Stimulated activated CD4-positive, alpha-beta T cell treated with anti-CD3 and anti-CD28 coated beads, Interleukin-4, amount 100 ng/mL, for 4 hours (primary cell): ENCODE measurements around the gene ADAMTSL3.

Experiments
- DNase-seq, 2 experiments: peaks; one replicate each; pipeline ENCODE4 v3.0.0-alpha.2; 2020

ADAMTSL3 gene

DNA sequence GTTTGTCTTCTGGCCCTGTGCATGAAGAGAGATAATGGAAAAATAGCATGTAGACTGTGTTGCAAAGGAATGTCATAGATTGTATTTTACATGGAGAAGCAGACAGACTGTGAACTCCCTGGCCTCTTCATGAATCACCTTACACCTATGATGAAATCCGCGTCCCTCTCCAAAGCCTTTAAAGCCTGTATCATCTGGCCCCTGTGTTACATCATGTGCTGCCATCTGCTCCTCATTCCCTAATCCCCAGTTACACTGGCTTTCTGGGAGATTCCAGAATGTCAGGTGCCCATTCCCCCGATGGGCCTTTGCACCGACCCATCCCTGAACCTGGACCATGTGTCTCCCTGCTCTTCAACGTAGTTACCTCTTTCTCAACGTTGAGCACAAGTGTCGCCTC lies 190.8 kb downstream of the ADAMTSL3 start:
- DNase-seq, result no peak

DNA sequence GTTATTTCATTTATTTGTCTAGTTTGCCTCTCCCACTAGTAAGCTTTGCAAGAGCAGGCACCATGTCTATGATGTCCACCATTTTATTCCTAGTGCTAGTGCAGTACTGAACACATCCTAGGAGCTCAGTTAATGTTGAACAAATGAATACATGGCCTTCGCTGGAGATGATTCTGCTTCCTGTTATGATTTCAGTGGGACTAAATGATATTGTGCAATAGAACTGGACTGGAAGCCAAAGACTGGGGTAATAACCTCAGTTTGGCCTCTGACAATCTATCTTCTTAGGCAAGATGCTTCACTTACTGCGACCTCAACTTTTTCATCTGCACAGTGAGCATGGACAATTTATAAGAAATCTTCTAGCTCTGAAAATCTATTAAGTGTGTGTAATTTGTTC lies 191.3 kb downstream of the ADAMTSL3 start:
- no peak for DNase-seq

DNA sequence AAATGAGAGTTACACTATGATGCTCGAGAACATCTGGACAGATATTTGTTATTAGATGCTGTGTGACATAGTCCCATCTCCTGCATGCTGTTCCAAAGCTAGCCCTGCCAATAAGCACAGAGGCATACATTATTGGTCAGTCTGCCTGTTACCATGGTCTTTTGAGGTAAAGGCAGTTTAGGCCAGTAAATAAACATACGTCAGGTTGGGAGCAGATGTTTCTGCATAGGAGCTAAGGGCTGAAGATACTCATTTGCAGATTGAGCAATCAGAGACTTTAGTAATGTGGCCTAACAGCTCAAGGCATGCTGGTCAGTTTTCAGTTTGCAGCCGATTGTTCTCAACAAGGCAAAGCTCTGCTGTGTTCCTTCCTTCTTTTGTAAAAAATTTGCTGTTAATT lies 192.9 kb downstream of the ADAMTSL3 start:
- no peak for DNase-seq

DNA sequence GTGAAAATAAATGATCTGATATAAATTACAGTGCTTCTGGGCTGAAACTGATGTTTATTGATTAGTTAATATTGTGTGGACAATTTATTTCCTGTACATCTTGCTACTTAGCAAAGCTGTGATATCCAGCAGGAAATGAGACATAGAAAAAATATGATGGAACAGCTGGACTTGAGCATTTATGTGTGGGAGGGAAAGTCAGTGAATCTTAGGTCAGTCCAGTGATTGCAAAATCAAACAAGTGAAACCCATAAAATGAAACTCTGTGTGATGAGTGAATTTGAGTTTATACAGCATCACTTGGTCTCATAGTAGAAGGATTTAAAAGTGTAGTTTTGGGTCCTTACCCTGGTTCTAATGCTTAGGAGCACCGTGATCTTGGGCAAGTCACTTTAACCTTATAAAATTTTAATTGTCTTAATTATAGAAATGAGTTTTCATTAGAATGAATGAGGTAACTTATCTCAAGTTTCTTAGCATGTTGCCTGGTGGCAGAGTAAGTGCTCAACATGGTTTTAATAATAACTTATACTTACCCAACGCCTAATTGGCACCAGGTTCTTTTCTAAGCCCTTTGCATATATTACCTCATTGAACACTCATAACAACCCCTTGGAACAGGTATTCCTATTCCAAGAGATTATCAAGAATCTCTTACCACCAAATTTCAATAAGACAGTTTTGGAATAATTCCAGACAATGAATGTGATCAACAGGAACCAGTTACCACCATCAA lies 194.6 kb downstream of the ADAMTSL3 start:
- no peak for DNase-seq

DNA sequence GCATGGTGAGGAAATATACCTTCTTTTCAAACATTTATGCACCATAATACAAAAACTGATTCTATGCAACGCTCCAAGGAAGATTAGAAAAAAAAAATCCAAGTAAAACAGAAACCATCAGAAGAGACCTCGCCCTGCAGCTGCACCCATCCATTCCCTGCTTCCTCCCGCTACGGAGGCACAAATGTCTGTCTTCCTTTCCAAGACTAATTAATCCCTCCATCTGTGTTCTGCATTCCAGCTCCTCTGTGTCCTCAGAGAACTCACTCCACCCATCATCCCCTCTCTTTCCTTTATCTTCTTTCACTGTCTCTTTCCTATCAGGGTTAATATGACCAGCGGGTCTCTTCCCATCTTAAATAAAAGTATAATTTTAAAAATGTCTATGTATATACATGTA lies 196.1 kb downstream of the ADAMTSL3 start:
- DNase-seq, result no peak

DNA sequence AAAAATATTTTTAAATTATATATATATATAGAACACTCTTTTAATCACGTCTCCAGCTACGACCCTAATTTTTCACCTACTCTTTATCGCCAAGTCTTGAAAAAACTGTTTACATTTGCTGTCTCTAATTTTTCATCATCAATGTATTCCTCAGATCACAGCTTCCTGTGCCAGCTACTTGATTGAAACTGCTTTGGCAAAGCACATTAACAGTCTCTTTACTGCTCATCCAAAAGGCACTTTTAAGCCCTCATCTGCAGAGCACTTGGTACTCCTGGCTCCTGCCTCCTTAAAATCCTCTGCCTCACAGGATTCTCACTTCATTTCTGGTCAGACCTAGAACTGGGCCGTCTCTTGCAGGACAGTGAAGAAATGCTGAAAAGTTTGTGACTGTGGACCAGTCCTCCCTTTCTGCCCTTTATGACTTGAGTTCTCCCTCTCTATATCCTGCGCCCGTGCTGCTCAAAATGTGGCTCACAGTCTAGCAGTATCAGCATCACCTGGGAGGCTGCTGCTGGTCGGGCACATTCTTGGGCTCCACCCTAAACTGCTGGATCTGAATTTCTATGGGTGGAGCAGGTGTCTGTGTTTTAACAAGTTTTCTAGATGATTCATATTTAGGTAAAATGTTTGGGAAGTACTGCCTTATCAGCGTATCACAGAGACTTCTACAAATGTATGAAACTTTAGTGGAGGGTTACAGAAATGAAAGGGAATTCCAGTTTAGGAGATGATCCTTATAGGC lies 196.8 kb downstream of the ADAMTSL3 start:
- DNase-seq, result no peak

DNA sequence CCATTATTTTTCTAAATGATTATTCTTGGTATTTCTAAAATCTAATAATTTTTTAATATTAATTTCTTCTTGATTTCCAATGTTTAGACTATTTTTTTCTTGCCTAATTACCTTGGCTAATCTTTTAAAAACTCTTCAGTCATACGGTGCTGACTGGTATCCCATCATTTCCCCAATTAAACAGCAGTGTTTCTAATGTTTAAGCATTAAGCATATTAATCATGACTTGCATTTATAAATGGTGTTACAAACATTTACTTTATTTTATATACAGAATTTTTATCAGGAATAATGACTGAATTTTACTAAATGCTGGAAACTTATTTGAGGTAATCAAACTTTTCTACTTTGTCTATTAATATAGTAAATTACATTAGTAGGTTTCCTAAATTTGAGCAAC lies 199.3 kb downstream of the ADAMTSL3 start:
- DNase-seq, result no peak

DNA sequence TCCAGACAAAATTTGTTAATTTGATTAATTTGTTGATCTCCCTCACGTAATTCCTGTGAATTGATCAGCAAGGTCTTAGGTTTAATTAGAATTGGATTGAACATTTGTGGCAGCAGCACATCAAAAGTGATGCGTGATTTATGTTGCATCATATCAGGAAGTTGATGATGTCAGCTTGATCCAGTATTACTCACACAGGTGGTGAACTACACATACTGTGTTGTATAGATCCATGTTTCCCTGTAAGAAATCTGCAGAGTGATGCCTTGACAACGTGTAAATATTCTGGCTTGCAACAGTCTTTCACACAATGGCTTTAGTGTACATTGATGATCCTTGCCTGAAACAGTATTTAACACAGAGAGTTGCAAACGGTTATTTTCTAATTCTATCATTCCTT lies 200.4 kb downstream of the ADAMTSL3 start:
- no peak for DNase-seq

DNA sequence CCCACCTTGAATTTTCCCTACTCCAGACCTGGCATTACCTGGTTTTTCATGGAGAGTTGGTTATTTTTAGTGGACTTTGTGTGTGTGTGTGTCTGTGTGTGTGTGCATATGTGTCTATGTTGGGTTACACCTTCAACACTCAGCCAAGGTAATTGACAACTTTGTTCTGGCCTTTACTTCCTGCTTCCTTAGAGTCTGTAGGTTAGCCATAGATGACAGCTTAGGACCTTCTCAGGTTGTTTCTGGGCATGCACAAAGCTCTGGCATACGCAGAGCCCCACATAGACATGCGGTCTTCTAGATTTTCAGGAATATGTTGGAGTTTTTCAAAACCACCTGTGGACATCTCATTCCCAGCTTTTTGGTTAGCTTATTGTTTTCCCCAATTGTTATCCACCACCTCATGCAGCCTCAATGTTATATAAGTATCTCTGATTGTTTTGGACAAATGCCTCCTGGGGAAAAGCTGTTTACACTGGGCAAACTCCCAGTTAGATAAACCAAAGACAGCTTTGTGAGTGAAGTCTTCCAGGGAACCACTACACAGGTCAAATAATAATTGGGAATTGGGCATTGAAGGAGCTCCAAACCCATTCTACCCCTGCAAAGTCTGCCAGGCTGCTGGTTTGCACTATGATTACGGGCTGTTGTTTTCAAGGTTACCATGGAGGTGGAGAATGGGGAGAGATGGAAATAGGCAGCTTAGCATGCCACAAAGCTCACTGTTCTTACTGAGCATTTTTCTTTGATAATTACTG lies 201.2 kb downstream of the ADAMTSL3 start:
- no peak for DNase-seq

DNA sequence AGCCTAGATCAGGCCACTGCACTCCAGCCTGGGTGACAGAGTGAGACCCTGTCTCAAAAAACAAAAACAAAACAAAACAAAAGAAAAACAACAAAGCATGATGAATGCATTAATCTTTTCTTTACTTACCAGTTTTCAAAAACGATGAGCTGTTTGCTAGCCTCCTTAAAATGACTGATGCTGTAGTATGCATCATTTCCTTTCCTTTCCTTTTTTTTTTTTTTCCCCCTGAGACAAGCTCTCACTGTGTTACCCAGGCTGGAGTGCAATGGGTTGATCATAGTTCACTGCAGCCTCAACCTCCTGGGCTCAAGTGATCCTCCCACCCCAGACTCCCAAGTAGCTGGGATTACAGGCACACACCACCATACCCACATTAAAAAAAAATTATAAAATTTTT lies 202.0 kb downstream of the ADAMTSL3 start:
- no peak for DNase-seq

DNA sequence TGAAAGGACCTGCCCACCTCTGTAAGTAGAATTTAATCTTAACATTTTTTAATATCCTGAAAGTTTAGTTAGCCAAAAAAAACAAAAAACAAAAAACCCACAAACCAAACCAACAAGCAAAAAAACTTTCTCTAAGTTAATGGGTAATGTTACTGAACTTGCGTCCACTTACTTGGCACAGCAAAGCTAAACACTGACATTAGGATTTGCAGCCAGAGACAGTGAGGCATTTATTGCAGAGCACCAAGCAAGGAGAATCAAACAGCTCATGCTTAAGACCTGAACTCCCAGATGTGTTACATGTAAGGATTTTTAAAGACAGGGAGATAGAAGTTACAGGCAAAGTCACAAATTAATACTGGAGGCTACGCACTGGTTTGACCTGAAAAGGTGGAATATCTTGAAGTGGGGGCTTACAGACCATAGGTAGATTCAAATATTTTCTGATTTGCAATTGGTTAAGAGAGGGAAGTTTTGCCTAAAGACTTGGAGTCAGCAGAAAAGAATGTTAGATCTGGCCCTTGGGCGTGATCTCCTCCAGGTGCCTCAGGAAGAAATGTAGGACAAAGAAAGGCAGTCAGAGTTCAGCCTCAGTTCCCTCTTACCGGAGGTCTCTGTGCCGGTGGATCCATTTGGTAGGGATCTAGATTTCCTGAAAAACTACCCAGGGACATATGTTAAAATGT lies 205.0 kb downstream of the ADAMTSL3 start:
- no peak for DNase-seq

DNA sequence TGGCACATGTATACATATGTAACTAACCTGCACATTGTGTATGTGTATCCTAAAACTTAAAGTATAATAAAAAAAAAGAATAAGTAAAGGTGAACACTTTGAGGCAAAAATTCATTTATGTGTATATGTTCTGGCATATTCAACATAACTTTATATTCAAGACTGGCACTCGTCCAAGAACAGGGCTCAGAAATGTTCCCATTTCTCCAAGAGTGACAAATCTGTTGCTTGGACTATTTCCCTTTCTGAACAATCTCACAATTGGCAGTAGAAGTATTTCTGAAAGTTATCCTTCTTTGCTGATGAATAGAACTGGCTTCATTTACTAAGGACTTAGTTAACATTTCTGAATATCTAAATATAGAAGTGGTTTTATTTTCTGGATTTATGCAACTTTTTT lies 212.8 kb downstream of the ADAMTSL3 start:
- DNase-seq, result no peak

DNA sequence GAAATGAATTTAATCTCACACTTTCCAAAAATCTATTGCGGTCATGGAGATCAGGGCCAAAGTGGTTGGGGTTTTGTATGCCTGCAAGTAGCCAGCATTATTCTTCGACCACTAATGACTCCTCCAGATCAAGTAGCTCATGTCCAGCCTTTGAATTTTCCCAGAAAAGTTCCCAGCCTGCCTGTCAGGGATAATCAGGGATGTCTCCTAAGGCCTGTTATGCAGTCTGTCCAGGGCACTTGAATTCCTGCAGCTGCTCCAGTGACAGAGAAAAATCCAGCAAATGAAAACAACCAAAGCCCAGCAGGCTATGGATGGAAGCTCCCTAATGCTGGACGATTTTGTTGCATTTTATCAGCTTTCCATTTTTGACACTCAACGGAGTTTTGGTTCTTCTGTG lies 215.4 kb downstream of the ADAMTSL3 start:
- no peak for DNase-seq

DNA sequence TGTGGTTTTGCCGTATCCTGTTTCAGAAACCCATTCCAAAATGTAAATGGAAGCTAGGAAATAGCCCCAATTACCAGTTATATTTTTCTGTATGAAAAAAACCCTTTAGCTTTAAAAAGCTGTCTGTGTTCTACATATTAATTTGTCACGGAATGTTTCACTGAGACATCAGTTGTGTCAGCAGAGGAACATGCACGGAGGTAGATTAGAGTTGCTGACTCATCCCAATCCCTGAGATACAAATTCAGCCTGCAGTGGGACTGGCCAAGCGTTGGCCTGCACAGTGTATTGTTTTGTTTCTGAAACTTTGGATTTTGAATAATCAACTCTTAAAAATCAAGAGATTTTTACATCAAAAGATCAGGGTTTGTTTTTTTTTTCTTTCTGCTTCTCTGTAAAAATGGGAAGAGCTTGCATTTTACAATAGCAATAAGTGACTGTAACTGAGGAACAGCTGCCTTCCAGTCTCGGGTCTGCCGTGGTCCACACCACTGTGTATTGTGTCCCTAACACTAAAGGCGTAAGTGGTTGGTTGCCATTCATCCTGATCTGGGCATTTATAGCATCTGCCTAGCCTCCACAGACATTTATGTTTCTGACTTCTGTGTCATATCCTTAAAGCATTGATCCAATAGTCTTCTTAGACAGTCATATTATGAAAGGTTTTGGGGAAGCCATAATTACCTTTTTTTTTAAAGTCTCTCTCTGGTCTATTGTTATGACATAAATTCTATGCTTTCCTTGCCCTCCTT lies 218.1 kb downstream of the ADAMTSL3 start:
- DNase-seq, result no peak

DNA sequence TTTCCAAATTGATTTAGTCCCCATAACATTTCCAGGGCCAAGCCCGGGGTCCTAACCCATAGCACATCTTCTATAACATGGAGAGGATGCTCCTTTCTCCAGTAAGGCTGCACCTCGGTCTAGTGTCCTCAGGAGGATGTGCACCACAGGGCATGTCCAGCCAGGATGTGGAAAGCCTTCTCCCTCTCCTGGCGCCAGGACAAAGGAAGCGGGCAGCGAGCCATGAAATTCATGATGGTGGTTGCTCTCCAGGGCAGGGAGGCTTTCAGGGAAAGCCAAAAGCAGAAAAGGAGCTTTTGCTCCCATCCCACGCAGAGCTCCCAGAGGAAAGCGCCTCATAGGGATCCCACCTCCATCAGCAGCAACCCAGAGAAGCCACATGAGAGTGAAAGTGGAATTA lies 220.0 kb downstream of the ADAMTSL3 start:
- DNase-seq, result no peak

DNA sequence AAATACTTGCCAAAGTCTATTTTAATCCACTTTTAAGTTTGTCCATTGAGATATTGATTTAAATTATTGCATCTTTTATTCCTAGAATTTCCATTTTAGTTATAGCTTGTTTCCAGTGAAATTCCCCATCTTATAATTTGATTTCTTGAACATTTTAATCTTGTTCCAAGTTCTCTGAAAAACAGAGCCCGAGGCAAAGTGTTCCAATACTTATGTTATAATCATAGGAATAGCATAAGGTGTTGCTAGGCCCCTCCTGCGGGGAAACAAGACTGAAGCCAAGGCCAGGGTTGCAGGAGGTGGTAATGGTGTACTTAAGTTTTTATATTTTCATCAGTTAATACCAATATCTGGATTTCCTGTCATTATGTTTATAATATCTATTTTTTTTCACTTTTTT lies 226.6 kb downstream of the ADAMTSL3 start:
- DNase-seq, result no peak

DNA sequence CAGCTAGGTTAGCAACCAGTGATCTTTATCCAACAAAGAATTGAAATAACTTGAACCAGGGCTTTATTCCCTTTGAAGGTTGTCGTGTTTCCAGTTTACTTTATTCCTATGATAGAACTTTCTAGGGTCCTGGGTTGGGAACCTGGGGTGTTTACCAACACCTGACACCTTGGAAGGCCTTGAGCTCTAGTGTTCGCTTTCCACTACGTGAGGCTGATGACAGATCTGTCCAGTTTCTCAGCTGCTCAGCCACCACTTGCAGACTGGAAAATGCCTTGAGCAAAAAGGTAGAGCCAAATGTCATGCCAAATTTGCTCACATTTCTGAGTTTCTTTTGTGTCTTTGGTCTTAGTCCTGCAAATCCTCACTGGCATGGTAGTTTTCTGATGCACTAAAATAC lies 227.2 kb downstream of the ADAMTSL3 start:
- DNase-seq, result no peak

DNA sequence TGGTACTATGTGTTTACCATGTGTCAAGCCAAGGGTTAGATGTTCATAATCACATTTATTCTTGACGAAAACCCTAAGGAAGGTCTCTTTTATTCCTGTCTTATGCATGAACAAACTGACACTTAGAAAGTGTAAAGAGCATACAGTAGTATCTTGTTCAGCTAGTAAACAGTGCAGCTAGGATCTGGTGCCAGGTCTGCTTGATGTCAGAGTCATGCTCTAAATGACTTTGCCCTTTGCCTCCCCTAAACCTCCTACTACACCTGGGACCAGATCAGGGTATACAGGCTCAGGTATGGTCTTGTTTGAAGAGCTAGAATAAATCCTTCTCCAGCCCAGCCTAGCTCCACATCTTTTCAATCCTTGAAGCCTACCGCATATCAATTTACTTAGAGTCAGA lies 232.4 kb downstream of the ADAMTSL3 start:
- DNase-seq, result no peak

DNA sequence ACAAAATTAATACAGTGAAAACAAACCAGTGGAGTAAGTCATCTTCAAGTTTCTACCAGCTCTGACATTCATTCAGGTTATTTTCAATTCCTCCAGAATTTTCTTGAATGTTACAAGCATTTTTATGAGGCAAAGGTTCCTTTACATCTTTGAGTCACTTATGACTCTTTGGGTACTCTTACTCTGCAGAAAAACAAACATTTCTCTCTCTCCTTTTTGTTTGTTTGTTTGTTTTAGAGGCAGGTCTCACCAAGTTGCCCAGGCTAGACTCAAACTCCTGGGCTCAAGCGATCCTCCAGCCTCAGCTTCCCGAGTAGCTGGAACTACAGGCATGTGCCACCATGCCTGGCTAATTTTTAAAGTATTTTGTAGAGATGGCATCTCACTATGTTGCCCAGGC lies 233.5 kb downstream of the ADAMTSL3 start:
- DNase-seq, result no peak

DNA sequence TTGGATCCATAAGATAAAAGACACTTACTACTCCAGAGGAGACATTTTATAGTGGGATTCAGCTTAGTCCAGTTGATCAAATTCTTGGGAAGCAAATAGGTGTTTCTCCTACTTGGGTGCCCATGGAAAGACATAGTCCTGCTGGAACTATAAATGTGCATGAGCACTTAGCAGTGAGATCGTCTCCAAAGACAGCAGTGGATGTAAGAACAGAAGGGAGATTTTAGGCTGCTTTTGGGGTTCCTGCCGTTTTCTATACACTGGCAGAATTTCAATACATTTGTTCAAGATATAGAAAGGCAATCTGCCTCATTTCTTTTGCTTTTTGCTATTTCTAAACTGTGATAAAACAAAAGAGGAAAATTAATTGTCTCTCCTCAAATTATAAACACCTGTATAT lies 234.0 kb downstream of the ADAMTSL3 start:
- no peak for DNase-seq

DNA sequence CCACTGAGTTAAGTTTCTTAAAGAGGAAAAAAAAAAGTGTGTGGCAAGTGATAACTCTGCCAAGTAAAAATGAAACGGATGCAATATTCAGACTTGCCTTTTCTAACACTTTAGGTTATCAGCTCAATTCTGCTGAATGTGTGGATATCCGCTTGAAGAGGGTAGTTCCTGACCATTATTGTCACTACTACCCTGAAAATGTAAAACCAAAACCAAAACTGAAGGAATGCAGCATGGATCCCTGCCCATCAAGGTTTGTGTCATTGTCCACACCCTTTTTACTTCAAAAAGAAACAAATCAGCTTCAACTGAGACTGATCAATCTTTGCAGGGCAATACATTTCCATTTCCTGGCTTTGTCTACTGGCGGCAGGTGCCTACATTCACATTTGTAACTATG lies 236.1 kb downstream of the ADAMTSL3 start:
- DNase-seq, result no peak

DNA sequence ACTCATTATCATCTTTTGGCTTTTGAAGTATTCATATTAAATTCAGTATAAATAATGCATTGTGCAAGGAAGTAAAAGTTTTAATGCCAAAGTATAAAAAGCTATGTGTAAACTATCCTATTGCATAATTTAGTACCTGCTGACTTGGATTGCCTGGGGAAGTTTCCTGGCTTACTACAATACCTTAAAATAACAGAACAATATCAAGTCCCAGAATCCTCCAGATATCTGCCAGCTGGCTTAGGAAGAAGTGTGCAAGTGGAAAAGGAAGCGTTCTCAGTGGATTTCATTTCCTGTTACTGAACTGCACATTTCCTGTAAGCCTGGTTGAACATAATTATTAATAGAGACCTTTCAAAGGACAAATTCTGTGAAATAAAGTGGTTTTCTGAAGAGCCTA lies 236.7 kb downstream of the ADAMTSL3 start:
- no peak for DNase-seq

DNA sequence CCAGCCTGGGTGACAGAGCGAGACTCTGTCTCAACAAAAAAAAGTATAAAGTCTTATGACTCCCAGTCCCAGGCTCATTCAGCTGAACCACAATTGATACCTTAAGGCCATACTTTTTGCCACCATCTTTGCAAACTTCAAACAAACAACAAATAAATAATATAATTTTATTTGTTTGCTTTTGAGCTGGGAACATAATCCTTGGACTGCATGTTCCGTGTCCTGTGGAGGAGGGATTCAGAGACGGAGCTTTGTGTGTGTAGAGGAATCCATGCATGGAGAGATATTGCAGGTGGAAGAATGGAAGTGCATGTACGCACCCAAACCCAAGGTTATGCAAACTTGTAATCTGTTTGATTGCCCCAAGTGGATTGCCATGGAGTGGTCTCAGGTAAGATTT lies 238.6 kb downstream of the ADAMTSL3 start:
- DNase-seq, result no peak
